HG03066 (cell line): ENCODE results near the gene SUN1.

Experiments
- ATAC-seq: cut with Tn5 transposase; IDR thresholded peaks from one replicate; pipeline ENCODE4 v1.9.1; 2021; ENCODE audit warnings: low read depth; ENCODE audit not compliant: unreplicated experiment

Gene SUN1

DNA sequence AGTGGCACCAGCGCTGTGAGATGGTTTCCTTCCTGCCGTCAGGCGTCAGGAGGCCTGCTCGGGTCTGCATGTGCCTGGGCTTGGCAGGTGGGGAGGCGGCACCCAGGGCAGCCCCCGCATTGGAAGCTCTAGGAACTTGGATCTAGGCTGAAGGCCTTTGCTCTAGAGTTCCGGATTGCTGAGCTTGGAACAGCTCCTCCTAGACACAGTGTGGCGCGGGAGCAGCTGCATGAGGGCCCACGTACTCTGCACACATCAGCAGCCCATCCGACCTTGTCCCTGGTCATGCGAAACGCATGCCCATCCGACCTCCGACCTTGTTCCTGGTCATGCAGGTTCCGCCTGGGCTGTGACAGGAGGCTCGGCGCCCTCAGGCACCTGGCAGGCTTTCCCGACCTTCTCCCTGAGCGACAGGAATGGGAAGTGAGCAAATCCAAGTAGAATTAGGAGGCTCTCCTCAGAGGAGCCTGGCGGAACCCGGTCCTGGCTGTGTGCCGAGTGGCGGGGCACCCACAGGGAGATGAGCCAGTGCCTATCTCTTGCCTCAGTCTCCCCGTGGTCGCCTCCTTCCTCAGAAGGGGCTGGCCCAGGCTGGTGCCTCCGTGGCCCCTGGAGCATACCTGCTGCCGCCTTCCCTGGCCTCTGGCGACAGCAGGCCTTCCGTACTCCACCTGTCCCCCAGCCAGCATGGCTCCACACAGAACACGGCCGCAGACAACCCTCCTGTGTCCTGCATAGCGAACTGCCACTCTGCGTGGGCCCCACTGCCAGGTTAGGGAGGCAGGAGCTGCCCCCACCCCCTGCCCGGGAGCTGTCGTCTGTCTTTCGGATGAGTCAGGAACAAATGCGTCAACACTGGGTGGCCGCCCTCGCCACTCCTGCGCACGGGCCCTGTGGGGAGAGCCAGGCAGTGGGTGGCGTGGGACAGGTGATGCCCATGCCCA, 56.1 kb downstream of the SUN1 start:
- no peak for ATAC-seq

DNA sequence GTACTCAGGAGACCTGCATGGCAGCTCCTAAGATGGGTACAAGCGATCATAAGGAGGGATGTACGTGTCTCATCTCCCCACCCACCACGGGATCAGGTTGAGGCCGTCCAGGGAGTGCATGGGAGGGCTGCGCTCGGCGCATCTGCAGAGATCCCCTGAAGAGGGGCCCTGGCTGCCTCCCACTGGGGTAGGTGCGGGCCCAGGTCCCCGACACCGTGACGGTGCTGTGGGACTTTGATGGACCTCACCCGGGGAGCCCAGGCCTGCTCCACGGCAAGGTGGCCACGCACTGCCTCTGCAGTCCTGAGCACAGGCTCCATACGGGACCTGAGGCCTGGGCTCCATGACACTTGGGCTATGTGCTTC, 56.7 kb downstream of the SUN1 start:
- no peak for ATAC-seq

DNA sequence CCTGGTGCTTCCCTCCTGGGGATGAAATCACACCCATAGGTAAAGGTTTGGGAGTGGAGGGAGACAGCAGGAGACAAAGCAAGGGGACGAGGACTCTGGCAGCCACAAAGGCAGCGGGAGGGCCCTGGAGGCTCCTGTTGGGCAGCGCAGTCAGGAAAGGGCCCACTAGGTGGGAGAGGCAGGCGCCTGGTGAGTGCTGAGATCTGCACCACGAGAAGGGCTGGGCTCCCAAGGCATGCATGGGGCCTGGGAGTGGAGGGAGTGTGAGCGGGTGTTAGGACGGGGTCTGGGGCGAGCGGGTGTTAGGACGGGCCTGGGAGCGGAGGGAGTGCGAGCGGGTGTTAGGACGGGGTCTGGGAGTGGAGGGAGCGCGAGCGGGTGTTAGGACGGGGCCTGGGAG, 57.1 kb downstream of the SUN1 start:
- ATAC-seq = no peak

DNA sequence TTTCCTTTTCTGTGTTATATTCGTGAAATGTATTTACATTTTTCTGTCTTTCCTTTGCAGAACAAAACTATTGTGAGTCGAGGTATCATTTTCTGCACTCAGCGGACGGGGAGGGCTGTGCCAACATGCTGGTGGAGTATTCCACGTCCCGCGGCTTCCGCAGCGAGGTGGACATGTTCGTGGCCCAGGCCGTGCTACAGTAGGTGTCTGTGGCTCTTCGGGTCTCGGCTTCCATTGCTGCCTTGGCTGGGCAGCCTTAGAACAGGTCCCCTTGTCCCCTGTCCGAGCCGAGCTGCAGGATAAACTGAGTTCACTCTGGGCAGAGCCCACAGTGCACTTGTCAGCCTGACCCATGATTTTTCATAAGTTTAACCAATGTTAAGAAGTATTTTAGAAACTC, 58.6 kb downstream of the SUN1 start:
- no peak for ATAC-seq

DNA sequence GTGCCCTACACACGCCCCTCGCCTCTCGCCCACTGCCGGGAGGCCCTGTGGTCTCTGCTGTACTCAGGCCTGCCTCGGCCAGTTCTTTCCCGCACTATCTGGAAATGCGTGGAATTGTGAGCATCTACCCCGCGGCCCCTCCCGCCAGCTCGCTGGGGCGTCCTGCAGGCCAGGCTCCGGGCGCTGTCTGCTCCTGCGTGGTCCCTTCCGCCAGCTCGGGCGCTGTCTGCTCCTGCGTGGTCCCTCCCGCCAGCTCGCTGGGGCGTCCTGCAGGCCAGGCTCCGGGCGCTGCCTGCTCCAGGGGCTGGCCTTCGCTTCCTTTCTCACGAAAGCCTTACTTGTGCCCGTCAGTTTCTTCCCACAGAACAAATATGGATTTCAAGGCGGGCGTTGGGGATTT, 59.0 kb downstream of the SUN1 start:
- ATAC-seq = no peak

DNA sequence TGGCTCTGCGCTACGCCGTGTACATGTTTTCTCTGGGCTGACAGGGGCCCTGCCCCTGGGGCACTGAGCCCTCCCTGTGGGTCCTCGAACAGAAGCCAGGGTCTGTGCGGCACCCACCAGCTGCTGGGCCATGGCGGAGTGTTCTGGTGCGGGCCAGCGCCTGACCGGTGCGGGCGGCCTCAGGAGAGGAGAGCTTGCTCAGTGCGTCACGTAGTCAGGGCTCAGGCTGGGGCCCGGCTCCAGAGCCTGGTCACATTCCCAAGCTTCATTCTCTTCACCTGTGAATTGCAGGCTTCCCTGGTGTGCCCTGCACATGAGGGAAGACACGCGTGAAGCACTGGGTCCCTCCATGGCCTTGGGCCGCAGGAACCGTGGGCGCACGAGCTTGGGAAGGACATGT, 59.5 kb downstream of the SUN1 start:
- no peak for ATAC-seq

DNA sequence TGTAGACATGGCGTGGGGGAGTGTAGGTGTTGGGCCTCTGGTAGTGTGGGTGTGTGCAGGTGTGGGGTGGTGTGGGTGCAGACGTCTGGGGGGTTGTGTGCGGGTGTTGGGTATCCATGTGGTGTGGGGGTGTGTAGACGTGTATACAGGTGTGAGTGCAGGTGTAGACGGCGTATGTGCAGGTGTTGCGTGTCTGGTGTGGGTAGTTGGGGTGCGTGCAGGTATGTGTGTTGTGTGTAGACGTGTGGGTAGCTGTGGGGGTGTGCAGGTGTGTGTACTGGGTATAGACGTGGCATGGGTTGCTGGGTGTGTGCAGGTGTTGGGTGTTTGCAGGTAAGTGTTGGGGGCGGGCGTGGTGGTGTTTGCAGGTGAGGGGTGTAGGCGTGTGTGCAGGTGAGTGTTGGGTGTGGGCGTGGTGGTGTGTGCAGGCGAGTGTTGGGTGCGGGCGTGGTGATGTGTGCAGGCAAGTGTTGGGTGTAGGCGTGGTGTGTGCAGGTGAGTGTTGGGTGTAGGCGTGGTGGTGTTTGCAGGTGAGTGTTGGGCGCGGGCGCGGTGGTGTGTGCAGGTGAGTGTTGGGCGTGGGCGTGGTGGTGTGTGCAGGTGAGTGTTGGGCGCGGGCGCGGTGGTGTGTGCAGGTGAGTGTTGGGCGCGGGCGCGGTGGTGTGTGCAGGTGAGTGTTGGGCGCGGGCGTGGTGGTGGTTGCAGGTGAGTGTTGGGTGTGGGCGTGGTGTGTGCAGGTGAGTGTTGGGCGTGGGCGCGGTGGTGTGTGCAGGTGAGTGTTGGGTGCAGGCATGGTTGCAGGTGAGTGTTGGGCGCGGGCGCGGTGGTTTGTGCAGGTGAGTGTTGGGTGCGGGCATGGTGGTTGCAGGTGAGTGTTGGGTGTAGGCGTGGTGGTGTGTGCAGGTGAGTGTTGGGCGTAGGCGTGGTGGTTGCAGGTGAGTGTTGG, 60.6 kb downstream of the SUN1 start:
- no peak for ATAC-seq

DNA sequence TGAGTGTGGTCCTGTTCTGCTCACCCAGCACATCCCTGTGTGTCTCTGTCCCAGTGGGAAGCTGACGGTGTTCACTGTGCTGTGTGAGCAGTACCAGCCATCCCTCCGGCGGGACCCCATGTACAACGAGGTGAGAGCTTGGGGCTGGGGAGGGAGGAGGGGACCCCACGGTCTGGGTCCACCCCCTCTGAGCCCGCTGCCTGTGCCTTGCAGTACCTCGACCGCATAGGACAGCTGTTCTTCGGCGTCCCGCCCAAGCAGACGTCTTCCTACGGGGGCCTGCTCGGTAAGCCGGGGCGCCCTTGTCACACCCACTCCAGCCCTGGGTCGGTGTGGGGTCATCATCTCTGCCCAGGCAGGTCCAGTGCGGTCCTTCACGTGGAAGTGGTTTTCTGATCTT, 61.4 kb downstream of the SUN1 start:
- ATAC-seq = no peak

DNA sequence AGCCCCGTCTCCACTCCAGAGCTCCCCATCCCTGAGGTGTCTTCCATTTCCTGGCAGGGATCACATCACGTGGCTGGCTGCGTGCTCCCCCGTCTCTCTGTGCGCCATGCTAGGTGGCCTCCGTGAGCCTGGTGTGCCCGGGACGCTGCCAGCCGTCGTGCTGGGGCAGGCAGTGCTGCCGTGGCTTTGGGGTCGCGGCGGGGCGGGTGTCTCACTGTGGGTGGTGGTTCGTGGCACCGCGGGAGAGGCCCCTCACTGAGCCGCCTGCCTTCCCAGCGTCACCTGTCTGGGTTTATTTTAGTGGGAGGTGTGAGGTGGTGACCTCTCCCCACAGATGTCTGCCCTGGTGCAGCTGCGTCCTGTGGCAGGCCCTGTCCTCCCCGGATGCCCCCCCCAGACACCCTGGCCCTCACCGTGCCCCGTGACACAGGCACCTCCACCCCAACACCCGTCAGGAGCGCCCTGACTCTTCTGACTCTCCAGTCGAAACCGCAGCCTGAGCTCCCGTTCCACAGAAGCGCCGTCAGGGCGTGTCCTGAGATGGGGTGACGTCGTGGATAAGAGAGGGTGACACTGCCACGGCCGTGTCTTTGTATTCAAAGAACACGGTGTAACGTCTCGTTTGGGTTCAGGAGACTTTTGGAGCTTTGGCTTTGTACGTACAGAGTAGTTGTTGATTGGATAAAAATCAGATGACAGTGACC, 62.0 kb downstream of the SUN1 start:
- ATAC-seq = no peak

DNA sequence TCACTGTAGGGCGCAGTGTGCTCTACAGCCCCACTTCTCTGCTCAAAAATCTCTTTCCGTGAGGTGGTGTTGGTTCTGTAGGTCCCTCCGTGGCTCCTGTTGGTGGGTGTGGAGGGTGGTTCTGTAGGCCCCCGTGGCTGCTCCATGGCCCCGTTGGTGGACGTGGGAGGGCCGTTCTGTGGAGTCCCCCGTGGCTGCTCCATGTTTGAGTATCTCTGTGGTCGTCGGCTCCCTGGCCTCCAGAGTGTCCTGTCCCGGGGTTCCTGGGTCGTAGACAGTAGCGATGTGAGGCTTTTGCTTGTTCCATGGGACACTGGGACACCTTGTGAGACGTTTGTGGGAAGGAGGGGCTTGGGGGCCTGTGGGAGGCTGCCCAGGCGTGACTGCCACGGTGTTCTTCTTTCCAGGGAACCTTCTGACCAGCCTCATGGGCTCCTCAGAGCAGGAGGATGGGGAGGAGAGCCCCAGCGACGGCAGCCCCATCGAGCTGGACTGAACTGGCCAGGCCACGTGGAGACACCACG, 62.7 kb downstream of the SUN1 start:
- ATAC-seq = no peak

DNA sequence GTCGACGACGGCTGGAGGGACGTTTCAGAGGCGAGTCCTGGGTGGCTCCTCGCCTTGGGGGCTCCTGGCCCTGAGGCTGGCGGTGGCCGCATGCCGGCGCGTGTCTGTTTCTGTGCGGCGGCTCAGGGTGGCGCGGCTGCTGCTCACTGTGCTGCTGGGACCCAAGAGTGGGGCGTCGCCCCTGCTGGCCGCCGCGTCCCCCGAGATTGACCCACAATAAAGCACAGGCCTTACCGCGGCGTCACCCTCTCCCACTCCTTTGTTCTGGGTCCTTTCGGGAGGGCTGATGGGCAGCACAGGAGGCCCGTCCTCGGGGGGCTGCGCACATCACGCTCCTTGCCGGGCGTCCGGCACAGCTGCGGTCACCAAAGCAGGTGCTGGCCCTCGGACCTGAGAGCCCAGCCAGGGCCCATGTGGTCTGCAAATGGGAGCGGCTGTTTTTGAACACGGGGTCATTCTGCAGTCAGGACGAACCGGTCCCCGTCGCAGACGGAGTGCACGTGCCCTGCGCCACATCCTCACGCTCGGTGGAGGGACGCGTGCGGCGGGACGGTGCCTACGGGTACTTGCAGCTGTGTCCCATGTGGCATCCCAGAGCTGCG, 63.3 kb downstream of the SUN1 start:
- ATAC-seq = no peak

DNA sequence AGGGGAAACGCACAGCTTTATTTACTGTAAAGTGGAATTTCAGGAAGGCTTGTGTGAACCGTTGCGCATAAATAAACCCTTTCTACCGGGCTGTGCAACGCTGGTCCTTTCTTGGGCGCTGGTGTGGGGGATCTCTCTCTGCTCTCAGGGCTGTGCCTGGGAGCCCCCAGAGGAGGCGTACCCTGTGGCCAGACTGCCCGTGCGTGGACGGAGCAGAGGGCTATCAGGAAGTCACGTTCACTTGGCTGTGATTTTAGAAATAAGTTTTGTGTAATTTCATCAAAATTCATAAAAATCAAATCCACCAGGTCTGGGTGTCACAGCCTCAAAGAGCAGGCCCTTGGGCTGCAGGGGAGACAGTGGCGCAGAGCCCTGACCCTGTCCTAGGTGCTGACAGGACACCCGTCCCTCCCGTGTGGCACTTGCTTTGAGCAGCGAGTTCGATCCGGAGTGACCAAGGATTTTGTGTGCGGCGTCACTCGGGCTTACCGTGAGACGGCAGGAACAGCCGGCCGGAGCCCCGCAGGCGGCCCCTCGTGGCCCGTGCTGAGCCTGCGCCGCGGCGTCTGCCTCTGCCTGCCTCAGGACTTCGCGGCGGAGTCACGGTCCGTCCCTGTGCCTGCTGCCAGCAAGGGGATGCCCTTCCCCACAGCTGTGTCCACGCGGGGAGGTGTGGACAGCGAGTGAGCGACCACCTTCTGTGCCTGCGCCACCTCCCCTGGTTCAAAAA, 64.2 kb downstream of the SUN1 start:
- no peak for ATAC-seq

DNA sequence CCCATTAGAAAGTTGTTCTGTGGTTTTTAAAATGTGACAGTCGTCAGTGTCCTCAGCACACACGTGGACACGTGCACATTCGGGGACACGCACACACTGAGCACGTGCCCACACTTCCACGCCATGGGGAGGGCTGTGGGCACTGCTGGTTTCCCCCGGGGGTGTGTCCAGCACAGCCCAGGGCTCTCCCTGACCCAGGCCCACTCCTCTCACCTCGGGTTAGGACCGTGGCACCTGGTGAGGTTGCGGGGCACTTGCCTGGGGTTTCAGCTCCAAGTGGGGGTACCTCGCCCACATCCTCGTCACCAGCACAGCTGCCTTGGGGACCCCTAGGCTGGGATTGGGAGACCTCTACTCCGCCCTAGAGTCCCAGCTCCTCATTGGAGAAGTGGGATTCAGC, 64.8 kb downstream of the SUN1 start:
- ATAC-seq = no peak

DNA sequence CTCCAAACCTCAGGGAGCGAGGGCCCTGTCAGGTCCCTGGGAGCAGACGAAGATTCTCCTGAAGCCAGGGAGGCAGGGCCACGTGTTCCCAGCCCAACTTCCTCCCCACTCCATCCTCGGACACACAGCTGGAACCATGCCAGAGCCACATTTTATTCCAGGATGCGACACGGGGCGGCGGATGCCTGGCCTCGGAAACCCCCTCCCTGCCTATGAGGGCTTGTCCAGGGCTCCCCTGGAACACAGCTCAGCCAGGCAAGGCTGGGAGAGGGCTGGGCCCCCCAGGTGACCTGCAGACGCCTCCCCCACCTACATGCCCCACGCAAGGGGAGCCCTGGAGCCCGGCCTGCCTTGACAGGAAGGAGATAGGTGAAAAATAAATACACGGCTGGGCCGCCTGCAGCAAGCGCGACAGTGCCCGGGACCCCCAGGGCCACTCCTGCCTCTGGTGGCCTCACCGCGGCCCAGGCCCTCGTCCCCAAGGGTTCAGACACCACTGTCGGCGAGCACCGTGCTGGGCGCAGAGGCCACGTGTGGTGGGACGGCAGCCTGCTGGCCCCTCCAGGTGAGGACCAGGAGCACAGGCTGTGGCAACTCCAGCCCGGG, 65.6 kb downstream of the SUN1 start:
- ATAC-seq = no peak

DNA sequence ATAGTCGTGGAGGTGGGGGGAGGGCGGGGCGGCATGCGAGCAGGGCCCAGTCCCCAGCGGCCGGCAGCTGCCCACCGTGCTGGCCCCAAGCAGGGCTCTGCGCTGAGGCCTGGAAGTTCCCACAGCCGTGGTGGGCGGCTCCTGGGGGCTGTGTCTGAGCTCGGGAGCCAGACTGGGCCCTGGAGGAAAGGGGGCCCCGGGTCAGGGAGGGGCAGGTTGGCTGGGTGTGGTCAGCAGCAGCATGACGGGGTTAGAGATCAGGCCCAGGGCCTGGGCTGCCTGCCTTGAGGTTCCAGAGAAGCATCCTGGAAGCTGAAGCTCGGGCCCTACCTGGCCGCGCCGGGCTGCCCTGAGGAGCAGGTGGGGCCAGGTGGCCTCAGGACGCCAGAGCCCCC, 66.2 kb downstream of the SUN1 start:
- no peak for ATAC-seq

DNA sequence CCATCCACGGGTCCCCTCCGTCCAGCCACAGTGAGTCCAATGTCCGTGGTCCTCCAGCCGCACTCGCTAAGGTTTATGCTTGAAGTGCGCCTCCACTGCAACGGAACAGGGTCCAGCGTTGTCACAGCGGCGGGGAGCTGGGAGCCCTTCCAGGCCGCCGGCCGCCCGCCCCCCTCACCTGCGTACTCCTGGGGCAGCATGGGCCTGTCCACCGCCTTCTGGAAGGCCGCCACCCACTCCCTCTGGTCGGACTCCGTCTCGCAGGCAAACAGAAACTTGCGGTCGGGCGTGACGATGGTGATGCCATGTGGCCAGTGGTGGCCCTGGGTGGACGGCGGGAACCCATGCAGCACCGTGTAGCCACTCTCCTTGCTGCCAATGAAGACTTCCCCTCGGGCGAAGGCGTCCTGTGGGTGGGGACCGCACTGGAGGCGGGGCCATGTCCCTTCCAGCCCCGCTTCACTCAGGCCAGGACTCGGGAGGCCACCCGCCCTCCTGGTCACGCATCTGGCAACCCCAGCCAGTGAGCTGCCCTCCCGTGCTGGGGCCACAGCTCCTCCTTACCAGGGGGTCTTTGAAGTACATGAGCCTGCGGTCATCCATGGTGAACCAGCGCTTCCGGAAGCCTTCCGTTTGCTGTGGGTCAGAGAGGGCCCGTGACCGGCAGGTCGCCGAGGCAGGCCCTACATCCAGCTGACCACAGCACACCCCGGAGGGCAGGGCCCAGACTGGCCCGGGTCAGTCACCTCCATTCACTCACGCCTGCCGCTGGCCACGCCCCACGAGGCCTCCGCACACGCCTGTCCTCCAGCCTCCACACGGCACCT, 66.8 kb downstream of the SUN1 start:
- ATAC-seq = no peak

DNA sequence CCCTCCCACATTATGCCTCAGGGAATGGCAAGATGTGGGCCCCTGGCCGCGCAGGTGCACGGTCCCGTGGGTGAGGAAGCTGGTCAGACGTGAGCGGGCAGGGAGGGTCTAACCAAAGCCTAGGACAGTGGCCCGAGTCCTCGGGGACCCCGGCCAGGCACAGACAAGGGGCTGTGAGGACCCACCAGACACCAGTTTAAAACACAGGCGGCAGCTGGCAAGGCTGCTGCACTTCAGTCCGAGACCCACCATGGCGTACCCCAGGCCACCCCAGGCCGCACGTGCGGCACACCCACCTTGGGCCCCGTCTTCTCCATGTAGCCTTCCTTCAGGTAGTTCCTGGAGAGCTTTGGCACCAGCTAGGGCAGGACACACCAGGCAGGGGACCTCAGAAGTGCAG, 67.5 kb downstream of the SUN1 start:
- ATAC-seq = no peak

DNA sequence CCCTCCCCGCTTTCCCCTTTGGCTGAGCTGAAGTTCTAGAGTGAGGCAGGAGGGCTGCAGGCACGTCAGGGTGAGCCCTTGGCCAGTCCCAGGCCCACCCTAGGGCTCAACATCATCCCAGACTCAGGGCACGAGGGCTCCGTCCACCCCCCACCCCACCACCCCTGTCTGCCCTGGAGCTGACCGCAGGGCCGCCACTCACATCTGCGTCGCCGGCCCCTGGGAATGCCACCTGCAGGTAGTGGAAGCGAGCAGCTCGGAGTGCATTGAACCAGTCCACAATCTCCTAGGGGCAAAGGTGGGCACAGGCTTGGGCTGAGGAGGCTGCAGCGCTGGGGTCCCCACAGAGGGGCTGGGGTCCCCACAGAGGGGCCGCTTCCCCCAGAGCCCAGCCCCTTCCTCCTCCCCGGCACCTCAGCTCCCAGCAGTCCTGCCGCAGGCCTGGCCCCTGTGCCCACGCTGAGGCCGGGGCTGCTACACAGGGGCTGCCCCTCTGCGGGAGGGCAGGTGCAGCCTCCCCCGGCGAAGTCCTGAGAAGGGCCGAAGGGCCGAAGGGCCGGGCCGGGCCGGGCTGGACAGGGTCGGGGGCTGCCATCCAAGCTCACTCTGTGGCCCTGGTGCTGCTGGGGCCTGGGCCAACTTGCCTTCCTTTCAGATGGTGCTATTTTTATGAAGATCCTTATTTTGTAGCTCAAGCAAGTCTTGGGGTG, 68.2 kb downstream of the SUN1 start:
- ATAC-seq = no peak
